Muscle of leg (tissue), 11 donors: ENCODE results near the gene ATP1B3. TPM values are rescaled to one million over a fixed set of nuclear protein-coding genes. Genes with fewer than 3 reads are reported as not detected.
"Not testable (repeated sequence)": the region's sequence is repeated elsewhere in the genome, so short reads cannot be mapped to it uniquely, and the experiment has no call there.

Source experiments
- DNase-seq: peaks from one replicate; pipeline ENCODE4 v3.0.0; 2013
- H3K27ac ChIP-seq: one replicate; pipeline ENCODE4 v1.5.1; 2013; ENCODE audit warnings: mild to moderate bottlenecking, low read length, control low read depth
- H3K27me3 ChIP-seq: one replicate; pipeline ENCODE4 v1.6.1; 2013; ENCODE audit warnings: low read length; ENCODE audit not compliant: control insufficient read depth, insufficient read depth
- H3K36me3 ChIP-seq: one replicate; pipeline ENCODE4 v1.6.1; 2013; ENCODE audit warnings: low read length; ENCODE audit not compliant: control insufficient read depth, insufficient read depth
- H3K4me1 ChIP-seq: one replicate; pipeline ENCODE4 v1.6.1; 2013; ENCODE audit warnings: low read length; ENCODE audit not compliant: control insufficient read depth, insufficient read depth
- H3K4me3 ChIP-seq: one replicate; pipeline ENCODE4 v1.5.1; 2013; ENCODE audit warnings: low read length, control low read depth
- H3K9me3 ChIP-seq: replicated peaks from 2 replicates; pipeline ENCODE4 v1.6.1; 2013; ENCODE audit warnings: low read depth, low read length; ENCODE audit not compliant: control insufficient read depth
- WGBS: methylation state at CpG from one replicate; pipeline ENCODE4 v1.1.5; 2013; ENCODE audit warnings: missing lambda C conversion rate; ENCODE audit not compliant: insufficient coverage; 5-methylcytosine and 5-hydroxymethylcytosine counted together
- polyA plus RNA-seq, 8 donors: library from polyadenylated mRNA; unstranded; fragments of 120-200 nt; gene quantifications; one replicate each; pipeline versions ENCODE4 v1.2.1 to v1.2.3, GENCODE V29; 2013; ENCODE audit warnings: inconsistent platforms in 1 of 8, low replicate concordance in 1 of 8; ENCODE audit not compliant: insufficient read length in 8 of 8, insufficient read depth in 1 of 8
- total RNA-seq: library from RNA; stranded (reverse); fragments of 120-200 nt; gene quantifications from one replicate; pipeline ENCODE4 v1.2.4, GENCODE V29; 2013

The ATP1B3 gene
- total and polyA plus RNA-seq, 9 donors, result 25.8 to 113 (median 84.6) TPM

- peak overlapping the region; percentile 22 for H3K27ac ChIP-seq
- H3K9me3 ChIP-seq, result no peaks in the 10 kb centered on the region
- no peak overlapping the region for H3K4me3 ChIP-seq
- peaks cover 5% of the 10 kb centered on the region for H3K4me1 ChIP-seq
- peaks cover 20% of the 10 kb centered on the region for H3K36me3 ChIP-seq
- WGBS, result no CpG with 5 or more reads among the region's 8 CpGs
- H3K27me3 ChIP-seq, result no peaks in the 10 kb centered on the region
- DNase-seq, result peak; percentile 61
These were observed 83.4 kb downstream of the ATP1B3 start for GRCh38 chr3:141959589-141960554.

- H3K36me3 ChIP-seq, result peaks cover 20% of the 10 kb centered on the region
- H3K4me3 ChIP-seq, result no peak overlapping the region
- H3K9me3 ChIP-seq, result no peaks in the 10 kb centered on the region
- no peak overlapping the region for H3K27ac ChIP-seq
- WGBS, result 10% methylated on average over 2 of the region's 3 CpGs
- DNase-seq, result peak; percentile 65
- no peaks in the 10 kb centered on the region for H3K27me3 ChIP-seq
- H3K4me1 ChIP-seq, result no peaks in the 10 kb centered on the region
These were observed 84.3 kb downstream of the ATP1B3 start for GRCh38 chr3:141960731-141961130.

- Histone ChIP-seq H3K4me3 (no peak overlapping the region), H3K9me3 (no peaks in the 10 kb centered on the region), H3K27me3 (no peaks in the 10 kb centered on the region), H3K36me3 (peaks cover 14% of the 10 kb centered on the region), H3K27ac (no peak overlapping the region), H3K4me1 (no peaks in the 10 kb centered on the region)
- DNase-seq, result no peak
- 94% methylated on average over 2 of the region's 4 CpGs for WGBS
These were observed 86.9 kb downstream of the ATP1B3 start for GRCh38 chr3:141963301-141963700.

GRCh38 chr3:141965471-141965870 is 89.0 kb downstream of the ATP1B3 start:
- no peaks in the 10 kb centered on the region for H3K27me3 ChIP-seq
- H3K27ac ChIP-seq, result no peak overlapping the region
- H3K9me3 ChIP-seq, result no peaks in the 10 kb centered on the region
- no peaks in the 10 kb centered on the region for H3K4me1 ChIP-seq
- H3K4me3 ChIP-seq, result no peak overlapping the region
- no peak for DNase-seq
- peaks cover 15% of the 10 kb centered on the region for H3K36me3 ChIP-seq
- WGBS, result no CpG with 5 or more reads among the region's 1 CpG

- no peak overlapping the region for H3K4me3 ChIP-seq
- no peak overlapping the region for H3K27ac ChIP-seq
- DNase-seq, result no peak
- H3K36me3 ChIP-seq, result peaks cover 7% of the 10 kb centered on the region
- no peaks in the 10 kb centered on the region for H3K4me1 ChIP-seq
- no peaks in the 10 kb centered on the region for H3K27me3 ChIP-seq
- no CpG with 5 or more reads among the region's 6 CpGs for WGBS
- no peaks in the 10 kb centered on the region for H3K9me3 ChIP-seq
These were observed 93.3 kb downstream of the ATP1B3 start for GRCh38 chr3:141969711-141970110.

- WGBS, result no CpG with 5 or more reads among the region's 1 CpG
- Histone ChIP-seq H3K4me1 (no peaks in the 10 kb centered on the region), H3K9me3 (no peaks in the 10 kb centered on the region), H3K36me3 (peaks cover 7% of the 10 kb centered on the region), H3K27me3 (no peaks in the 10 kb centered on the region), H3K4me3 (no peak overlapping the region), H3K27ac (no peak overlapping the region)
- DNase-seq, result no peak
These were observed 95.1 kb downstream of the ATP1B3 start for GRCh38 chr3:141971571-141971970.

- DNase-seq, result no peak
- Histone ChIP-seq H3K27me3 (no peaks in the 10 kb centered on the region), H3K9me3 (no peaks in the 10 kb centered on the region), H3K36me3 (peaks cover 7% of the 10 kb centered on the region), H3K4me3 (no peak overlapping the region), H3K27ac (no peak overlapping the region), H3K4me1 (no peaks in the 10 kb centered on the region)
- no CpG with 5 or more reads among the region's 2 CpGs for WGBS
These were observed 96.0 kb downstream of the ATP1B3 start for GRCh38 chr3:141972399-141972798.

- not testable (repeated sequence) for H3K36me3 ChIP-seq, H3K27me3 ChIP-seq, H3K4me3 ChIP-seq, DNase-seq, H3K4me1 ChIP-seq, H3K27ac ChIP-seq, H3K9me3 ChIP-seq
- 100% methylated on average over 6 of the region's 8 CpGs for WGBS
These were observed 98.3 kb downstream of the ATP1B3 start for GRCh38 chr3:141974777-141975176.

Other genes with a start within 250 kb of the ATP1B3 start
- gene RNF7, start 138.3 kb upstream of the ATP1B3 start, total RNA-seq, result 82.0 TPM
- gene RNF7, start 138.3 kb upstream of the ATP1B3 start, polyA plus RNA-seq, result 100 to 1,000 TPM in 1 of 8 donors, 10 to 100 TPM in 7; 79.6 to 100 (median 86.8) TPM
- gene GRK7, start 113.2 kb upstream of the ATP1B3 start, total RNA-seq, result 0.04 TPM
- under 1 TPM in 4 of 8 donors, not detected in 4; 0.04 to 0.13 (median 0.06) TPM for gene GRK7, start 113.2 kb upstream of the ATP1B3 start, polyA plus RNA-seq